ENCODE measurements around the gene CARD19.
"Not testable (repeated sequence)": the region's sequence is repeated elsewhere in the genome, so short reads cannot be mapped to it uniquely, and the experiment has no call there.

The CARD19 gene

GRCh38 chr9:93143830-93144530, 48.0 kb downstream of the CARD19 start:
- DNase-seq: peak; percentile 52 to 67 (median 55)
- H3K27ac ChIP-seq (ENCODE audit: insufficient read depth, low read length, poor library complexity, severe bottlenecking): peak overlapping the region; percentile 71
- H3K4me1 ChIP-seq (ENCODE audit: control insufficient read depth, insufficient read depth, low read length, poor library complexity, severe bottlenecking): peaks cover 36% of the 10 kb centered on the region
- H3K27me3 ChIP-seq (replicated peaks; ENCODE audit: control insufficient read depth, insufficient read depth, low read length, poor library complexity, severe bottlenecking): no peaks in the 10 kb centered on the region
- peak overlapping the region; percentile 29 for H3K4me3 ChIP-seq (ENCODE audit: insufficient read depth, low read depth, low read length, poor library complexity, severe bottlenecking)
- H3K36me3 ChIP-seq (ENCODE audit: control insufficient read depth, insufficient read depth, low read length): no peaks in the 10 kb centered on the region
- no peaks in the 10 kb centered on the region for H3K9me3 ChIP-seq (ENCODE audit: control insufficient read depth, low read length)

- not testable (repeated sequence) for H3K9me3 ChIP-seq (ENCODE audit: control insufficient read depth, low read length); H3K4me3 ChIP-seq (ENCODE audit: insufficient read depth, low read depth, low read length, poor library complexity, severe bottlenecking); H3K36me3 ChIP-seq (ENCODE audit: control insufficient read depth, insufficient read depth, low read length); H3K27ac ChIP-seq (ENCODE audit: insufficient read depth, low read length, poor library complexity, severe bottlenecking); H3K27me3 ChIP-seq (replicated peaks; ENCODE audit: control insufficient read depth, insufficient read depth, low read length, poor library complexity, severe bottlenecking)
- DNase-seq: peak in 1 of 3 donors; percentile 18
- peaks cover 33% of the 10 kb centered on the region for H3K4me1 ChIP-seq (ENCODE audit: control insufficient read depth, insufficient read depth, low read length, poor library complexity, severe bottlenecking)
These were observed 50.7 kb downstream of the CARD19 start for GRCh38 chr9:93146696-93147095.

- Histone ChIP-seq H3K27ac (ENCODE audit: insufficient read depth, low read length, poor library complexity, severe bottlenecking) (no peak overlapping the region), H3K4me1 (ENCODE audit: control insufficient read depth, insufficient read depth, low read length, poor library complexity, severe bottlenecking) (peaks cover 23% of the 10 kb centered on the region), H3K9me3 (ENCODE audit: control insufficient read depth, low read length) (no peaks in the 10 kb centered on the region), H3K36me3 (ENCODE audit: control insufficient read depth, insufficient read depth, low read length) (no peaks in the 10 kb centered on the region), H3K4me3 (ENCODE audit: insufficient read depth, low read depth, low read length, poor library complexity, severe bottlenecking) (no peak overlapping the region), H3K27me3 (replicated peaks; ENCODE audit: control insufficient read depth, insufficient read depth, low read length, poor library complexity, severe bottlenecking) (no peaks in the 10 kb centered on the region)
- DNase-seq: no peak
These were observed 51.6 kb downstream of the CARD19 start for GRCh38 chr9:93147632-93148031.

GRCh38 chr9:93148721-93149120, 52.7 kb downstream of the CARD19 start:
- DNase-seq: no peak
- H3K27ac ChIP-seq (ENCODE audit: insufficient read depth, low read length, poor library complexity, severe bottlenecking): no peak overlapping the region
- H3K27me3 ChIP-seq (replicated peaks; ENCODE audit: control insufficient read depth, insufficient read depth, low read length, poor library complexity, severe bottlenecking): no peaks in the 10 kb centered on the region
- no peaks in the 10 kb centered on the region for H3K9me3 ChIP-seq (ENCODE audit: control insufficient read depth, low read length)
- no peaks in the 10 kb centered on the region for H3K36me3 ChIP-seq (ENCODE audit: control insufficient read depth, insufficient read depth, low read length)
- no peak overlapping the region for H3K4me3 ChIP-seq (ENCODE audit: insufficient read depth, low read depth, low read length, poor library complexity, severe bottlenecking)
- H3K4me1 ChIP-seq (ENCODE audit: control insufficient read depth, insufficient read depth, low read length, poor library complexity, severe bottlenecking): peaks cover 12% of the 10 kb centered on the region

GRCh38 chr9:93149361-93149760, 53.3 kb downstream of the CARD19 start:
- no peak for DNase-seq
- H3K4me1 ChIP-seq (ENCODE audit: control insufficient read depth, insufficient read depth, low read length, poor library complexity, severe bottlenecking): peaks cover 6% of the 10 kb centered on the region
- H3K9me3 ChIP-seq (ENCODE audit: control insufficient read depth, low read length): no peaks in the 10 kb centered on the region
- no peaks in the 10 kb centered on the region for H3K27me3 ChIP-seq (replicated peaks; ENCODE audit: control insufficient read depth, insufficient read depth, low read length, poor library complexity, severe bottlenecking)
- no peak overlapping the region for H3K4me3 ChIP-seq (ENCODE audit: insufficient read depth, low read depth, low read length, poor library complexity, severe bottlenecking)
- H3K27ac ChIP-seq (ENCODE audit: insufficient read depth, low read length, poor library complexity, severe bottlenecking): no peak overlapping the region
- no peaks in the 10 kb centered on the region for H3K36me3 ChIP-seq (ENCODE audit: control insufficient read depth, insufficient read depth, low read length)

GRCh38 chr9:93151097-93151784, 55.2 kb downstream of the CARD19 start:
- no peaks in the 10 kb centered on the region for H3K4me1 ChIP-seq (ENCODE audit: control insufficient read depth, insufficient read depth, low read length, poor library complexity, severe bottlenecking)
- no peak for DNase-seq
- no peak overlapping the region for H3K27ac ChIP-seq (ENCODE audit: insufficient read depth, low read length, poor library complexity, severe bottlenecking)

GRCh38 chr9:93154293-93154903, 58.4 kb downstream of the CARD19 start:
- Histone ChIP-seq H3K4me1 (ENCODE audit: control insufficient read depth, insufficient read depth, low read length, poor library complexity, severe bottlenecking) (no peaks in the 10 kb centered on the region), H3K36me3 (ENCODE audit: control insufficient read depth, insufficient read depth, low read length) (no peaks in the 10 kb centered on the region), H3K27me3 (replicated peaks; ENCODE audit: control insufficient read depth, insufficient read depth, low read length, poor library complexity, severe bottlenecking) (no peaks in the 10 kb centered on the region), H3K27ac (ENCODE audit: insufficient read depth, low read length, poor library complexity, severe bottlenecking) (no peak overlapping the region), H3K9me3 (ENCODE audit: control insufficient read depth, low read length) (peaks cover 4% of the 10 kb centered on the region), H3K4me3 (ENCODE audit: insufficient read depth, low read depth, low read length, poor library complexity, severe bottlenecking) (no peak overlapping the region)
- peak in 1 of 3 donors; percentile 20 for DNase-seq

More at GRCh38 chr9:93151097-93151784, 55.2 kb downstream of the CARD19 start:
- Histone ChIP-seq H3K9me3 (ENCODE audit: control insufficient read depth, low read length) (no peaks in the 10 kb centered on the region), H3K36me3 (ENCODE audit: control insufficient read depth, insufficient read depth, low read length) (no peaks in the 10 kb centered on the region), H3K4me3 (ENCODE audit: insufficient read depth, low read depth, low read length, poor library complexity, severe bottlenecking) (no peak overlapping the region), H3K27me3 (replicated peaks; ENCODE audit: control insufficient read depth, insufficient read depth, low read length, poor library complexity, severe bottlenecking) (no peaks in the 10 kb centered on the region)

GRCh38 chr9:93155716-93156474, 59.9 kb downstream of the CARD19 start:
- no peak overlapping the region for H3K27ac ChIP-seq (ENCODE audit: insufficient read depth, low read length, poor library complexity, severe bottlenecking)
- H3K4me3 ChIP-seq (ENCODE audit: insufficient read depth, low read depth, low read length, poor library complexity, severe bottlenecking): no peak overlapping the region
- DNase-seq: no peak
- H3K4me1 ChIP-seq (ENCODE audit: control insufficient read depth, insufficient read depth, low read length, poor library complexity, severe bottlenecking): no peaks in the 10 kb centered on the region
- no peaks in the 10 kb centered on the region for H3K36me3 ChIP-seq (ENCODE audit: control insufficient read depth, insufficient read depth, low read length)
- peaks cover 4% of the 10 kb centered on the region for H3K9me3 ChIP-seq (ENCODE audit: control insufficient read depth, low read length)
- no peaks in the 10 kb centered on the region for H3K27me3 ChIP-seq (replicated peaks; ENCODE audit: control insufficient read depth, insufficient read depth, low read length, poor library complexity, severe bottlenecking)

- H3K36me3 ChIP-seq (ENCODE audit: control insufficient read depth, insufficient read depth, low read length): no peaks in the 10 kb centered on the region
- H3K4me3 ChIP-seq (ENCODE audit: insufficient read depth, low read depth, low read length, poor library complexity, severe bottlenecking): no peak overlapping the region
- no peak for DNase-seq
- H3K9me3 ChIP-seq (ENCODE audit: control insufficient read depth, low read length): peaks cover 4% of the 10 kb centered on the region
- no peak overlapping the region for H3K27ac ChIP-seq (ENCODE audit: insufficient read depth, low read length, poor library complexity, severe bottlenecking)
- no peaks in the 10 kb centered on the region for H3K27me3 ChIP-seq (replicated peaks; ENCODE audit: control insufficient read depth, insufficient read depth, low read length, poor library complexity, severe bottlenecking)
- H3K4me1 ChIP-seq (ENCODE audit: control insufficient read depth, insufficient read depth, low read length, poor library complexity, severe bottlenecking): no peaks in the 10 kb centered on the region
These were observed 60.5 kb downstream of the CARD19 start for GRCh38 chr9:93156475-93157008.

Data from effector memory CD4-positive, alpha-beta T cell (primary cell).